C1 segment of cervical spinal cord (tissue), 14 donors: Measurements from ENCODE around the gene IL1RAP.
A peak's percentile ranks its signal among the peaks of the same experiment; 100 is the strongest.

ENCODE experiments used
- DNase-seq, 14 donors: peaks; one replicate each; lab custom pipeline; 2025; lab: John Stamatoyannopoulos, UW

IL1RAP gene

GRCh38 chr3:190575437-190576185, 61.7 kb downstream of the IL1RAP start:
- peak in 1 of 14 donors; percentile 5 for DNase-seq

DNA sequence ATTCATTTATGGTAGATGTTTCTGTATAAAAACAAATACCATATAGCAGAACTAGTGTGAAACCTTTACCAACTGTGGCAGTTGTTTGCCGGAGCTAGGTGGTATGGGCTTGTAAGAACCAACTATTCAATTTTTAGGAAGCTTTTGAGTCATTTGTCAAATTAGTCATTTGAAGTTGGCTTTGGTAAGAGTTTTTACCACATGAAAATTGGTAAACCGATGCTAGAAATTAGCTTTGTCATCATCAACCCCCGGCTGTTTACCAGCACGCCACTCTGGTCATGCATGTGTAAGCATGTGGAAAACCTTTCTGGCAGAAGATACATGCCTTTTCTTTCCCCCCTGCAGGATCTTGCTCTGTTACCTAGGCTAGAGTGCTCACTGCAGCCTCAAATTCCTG, 63.3 kb downstream of the IL1RAP start:
- DNase-seq = no peak

- DNase-seq = no peak
These were observed 65.7 kb downstream of the IL1RAP start for GRCh38 chr3:190579514-190580137.

- DNase-seq = no peak
These were observed 66.5 kb downstream of the IL1RAP start for GRCh38 chr3:190580417-190580816.

DNA sequence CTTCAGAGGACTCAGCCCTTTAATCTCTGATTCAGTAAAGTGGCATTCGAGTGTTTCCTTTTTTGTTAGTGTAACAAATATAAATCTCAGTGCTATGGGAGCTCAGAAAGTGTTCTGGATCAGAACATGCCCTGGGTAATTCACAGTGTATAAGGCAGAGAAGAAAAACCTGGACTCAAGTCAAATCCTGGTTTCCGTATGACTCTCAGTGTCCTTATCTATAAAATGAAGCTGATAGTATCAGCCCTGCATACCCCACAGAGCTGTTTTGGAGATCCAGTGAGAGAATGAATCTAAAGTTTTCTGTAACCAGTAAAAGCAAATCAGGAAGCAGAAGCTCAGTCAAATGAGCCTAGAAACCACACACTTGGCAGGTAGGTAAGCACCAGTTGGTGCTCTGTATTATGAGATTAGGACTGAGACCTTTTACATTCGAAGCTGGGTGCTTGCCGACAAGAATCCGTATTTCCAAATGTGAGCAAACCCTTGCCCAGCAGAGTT, 67.2 kb downstream of the IL1RAP start:
- no peak for DNase-seq

DNA sequence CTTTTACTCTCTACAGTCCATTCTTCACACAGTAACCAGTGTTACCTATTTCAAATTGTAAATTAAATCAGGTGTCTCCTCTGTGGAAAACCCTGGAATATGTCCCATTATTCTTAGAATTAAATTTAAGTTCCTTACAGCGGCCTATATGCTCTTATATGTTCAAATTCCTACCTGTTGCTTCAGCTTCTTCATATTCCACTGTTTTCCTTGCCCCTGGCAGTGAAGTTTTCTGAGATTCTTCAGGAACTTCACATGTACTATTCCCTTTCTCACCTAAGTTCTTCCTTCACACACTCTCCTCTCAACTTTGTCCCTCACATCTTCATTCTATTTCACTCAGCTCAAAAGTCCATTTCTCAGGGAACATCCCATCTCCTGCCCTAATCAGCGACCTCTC, 68.8 kb downstream of the IL1RAP start:
- DNase-seq = no peak

- DNase-seq = no peak
These were observed 72.1 kb downstream of the IL1RAP start for GRCh38 chr3:190585805-190586630.

DNA sequence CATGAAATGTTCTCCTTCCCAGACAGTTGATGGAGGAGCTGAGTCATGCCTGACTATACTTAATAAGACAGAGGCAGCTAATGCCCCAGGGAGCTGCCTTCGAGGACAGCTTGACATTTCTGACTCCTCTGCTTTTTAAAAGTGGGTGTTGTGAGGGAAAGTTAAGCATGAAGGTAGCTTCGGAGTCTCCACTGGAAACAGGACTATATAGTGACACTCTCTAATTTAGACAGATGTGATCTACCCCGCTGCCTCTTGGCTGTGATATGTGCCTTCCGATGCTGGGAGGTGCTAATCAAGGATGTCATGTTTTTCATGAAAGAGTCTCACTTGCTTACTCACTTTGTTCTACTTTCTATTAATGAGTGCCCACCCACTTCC, 72.7 kb downstream of the IL1RAP start:
- DNase-seq = no peak

- no peak for DNase-seq
These were observed 74.7 kb downstream of the IL1RAP start for GRCh38 chr3:190588570-190588969.

DNA sequence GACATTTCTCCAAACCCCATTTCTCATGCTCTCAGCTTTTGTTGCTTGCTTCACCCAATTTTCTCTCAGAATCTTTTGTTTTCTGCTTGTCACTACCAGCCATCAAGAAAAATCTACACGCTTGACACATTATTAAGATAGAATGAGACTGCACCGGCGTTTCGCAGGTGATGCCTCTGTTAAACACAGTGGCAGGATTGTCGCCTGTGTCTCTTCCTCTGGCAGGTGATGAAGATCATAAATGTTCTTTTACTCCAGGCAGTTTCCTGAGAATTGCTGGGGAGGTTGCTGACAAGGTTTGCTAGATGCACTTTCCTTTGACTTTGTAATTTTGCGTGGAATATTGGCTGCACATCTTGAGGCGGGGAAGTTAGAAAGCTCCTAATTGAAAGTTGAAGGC, 75.4 kb downstream of the IL1RAP start:
- DNase-seq = no peak

DNA sequence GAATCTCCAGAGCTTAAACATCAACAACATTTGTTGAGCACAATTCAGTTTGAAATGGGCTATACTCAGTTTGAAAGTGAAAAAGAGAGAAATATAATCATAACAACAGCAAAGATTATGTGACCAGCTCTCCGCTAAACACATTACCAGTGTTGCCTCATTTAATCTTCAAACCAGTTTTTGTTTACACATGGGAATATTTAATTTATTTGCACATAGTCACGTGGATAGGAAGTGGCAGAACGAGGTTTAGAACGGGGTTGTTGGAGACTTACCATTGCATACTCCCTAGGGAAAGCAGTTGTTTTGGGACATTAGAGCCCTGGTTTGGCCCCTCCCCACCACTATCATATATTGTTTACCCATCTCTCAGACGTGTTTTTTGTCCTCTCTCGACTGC, 77.2 kb downstream of the IL1RAP start:
- no peak for DNase-seq

DNA sequence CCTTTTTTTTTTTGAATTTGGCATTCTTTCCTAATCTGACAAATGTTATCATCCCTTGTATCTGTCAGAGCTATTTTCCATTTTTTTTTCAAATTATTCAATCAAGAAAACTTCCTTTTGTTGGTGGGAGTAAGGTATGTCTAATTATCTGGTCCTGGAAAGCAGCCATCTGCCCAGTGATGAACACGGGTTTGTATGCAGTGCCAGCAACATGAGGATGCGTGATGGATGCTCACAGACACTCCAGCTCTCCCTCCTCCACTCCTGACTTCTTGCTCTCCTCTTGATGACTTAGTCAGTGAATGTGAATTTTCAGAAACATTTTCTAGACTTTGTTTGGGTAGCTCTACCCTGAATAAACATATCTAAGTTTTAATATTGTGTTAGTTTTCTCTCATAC, 79.2 kb downstream of the IL1RAP start:
- no peak for DNase-seq

DNA sequence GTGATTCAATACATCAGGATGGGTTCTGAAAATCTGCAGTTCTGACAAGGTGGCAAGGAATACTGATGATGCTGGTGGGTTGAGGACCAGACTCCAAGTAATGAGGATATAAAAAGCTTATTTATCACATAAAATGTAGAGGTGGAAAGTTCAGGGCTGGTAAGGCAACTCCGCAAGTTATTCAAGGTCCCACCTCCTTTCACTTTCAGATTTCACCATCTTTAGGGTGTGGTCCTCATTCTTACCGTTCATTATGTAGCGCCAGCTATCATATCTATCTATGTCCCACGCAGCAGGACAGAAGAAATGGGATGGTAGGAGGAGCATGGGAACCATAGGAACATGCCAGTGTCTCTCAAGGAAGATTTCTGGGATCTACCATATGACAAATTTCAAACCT, 80.3 kb downstream of the IL1RAP start:
- no peak for DNase-seq

GRCh38 chr3:190595179-190595795, 81.4 kb downstream of the IL1RAP start:
- no peak for DNase-seq

GRCh38 chr3:190595807-190596206, 81.9 kb downstream of the IL1RAP start:
- no peak for DNase-seq

DNA sequence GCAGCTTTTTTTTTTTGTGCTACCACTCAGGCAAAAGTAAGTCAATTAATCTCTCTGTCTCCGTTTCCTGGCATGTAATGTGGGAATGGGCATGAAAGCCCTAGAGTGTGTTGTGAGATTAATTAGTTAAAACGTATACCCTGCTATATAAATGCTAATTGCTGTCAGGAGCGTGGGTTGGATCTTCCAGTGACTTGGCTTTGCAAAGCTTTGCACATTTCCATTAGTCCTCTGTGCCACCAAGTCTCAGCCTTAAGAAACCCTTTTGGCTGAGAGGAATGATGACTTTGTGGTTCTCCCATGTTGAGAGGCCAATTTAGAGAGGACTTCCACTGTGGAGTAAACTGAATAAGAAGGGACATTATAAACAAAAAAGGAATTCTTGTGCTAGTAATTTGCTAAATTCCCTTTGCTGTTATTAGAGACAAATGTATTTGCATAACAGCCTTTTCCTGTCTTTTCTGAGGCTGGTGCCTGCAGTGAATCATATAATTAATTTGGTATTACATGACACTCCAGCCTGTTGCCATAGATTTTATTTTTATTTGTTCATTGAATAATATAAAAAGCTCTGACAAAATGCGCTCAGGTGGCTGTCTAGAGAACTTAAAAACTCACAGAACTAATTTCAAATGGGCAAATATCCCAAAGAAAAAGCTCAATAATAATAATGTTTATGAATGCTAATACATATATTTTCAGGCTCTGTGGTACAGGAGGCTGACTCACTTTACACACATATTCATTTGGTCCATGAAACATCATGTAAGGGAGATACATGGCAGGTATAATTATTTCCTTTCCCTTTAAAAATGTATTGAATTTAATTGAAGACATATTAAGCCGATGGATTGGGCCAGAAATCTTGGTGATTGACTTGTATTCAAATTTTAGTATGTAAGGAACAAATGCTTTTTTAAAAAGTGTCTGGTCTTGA, 82.7 kb downstream of the IL1RAP start:
- DNase-seq = no peak

- DNase-seq = no peak
These were observed 83.4 kb downstream of the IL1RAP start for GRCh38 chr3:190597291-190597690.

DNA sequence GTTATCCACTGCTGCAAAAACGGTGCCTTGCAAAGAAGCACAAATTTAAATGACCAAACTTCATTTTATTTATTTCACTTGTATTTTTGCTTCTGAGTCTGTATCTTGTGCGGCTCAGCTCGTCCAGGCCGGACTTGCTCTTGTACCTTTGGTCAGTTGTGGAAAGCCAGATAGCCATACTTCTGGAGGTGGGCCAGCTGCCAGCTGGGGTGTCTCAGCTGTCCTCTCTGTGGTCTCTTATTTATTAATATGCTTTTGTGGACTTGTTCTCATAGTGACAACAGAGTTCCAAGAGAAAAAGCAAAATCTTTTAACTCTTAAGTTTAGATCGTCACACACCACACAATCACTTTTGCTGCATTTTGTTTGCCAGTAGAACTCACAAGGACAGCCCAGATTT, 87.7 kb downstream of the IL1RAP start:
- no peak for DNase-seq

DNA sequence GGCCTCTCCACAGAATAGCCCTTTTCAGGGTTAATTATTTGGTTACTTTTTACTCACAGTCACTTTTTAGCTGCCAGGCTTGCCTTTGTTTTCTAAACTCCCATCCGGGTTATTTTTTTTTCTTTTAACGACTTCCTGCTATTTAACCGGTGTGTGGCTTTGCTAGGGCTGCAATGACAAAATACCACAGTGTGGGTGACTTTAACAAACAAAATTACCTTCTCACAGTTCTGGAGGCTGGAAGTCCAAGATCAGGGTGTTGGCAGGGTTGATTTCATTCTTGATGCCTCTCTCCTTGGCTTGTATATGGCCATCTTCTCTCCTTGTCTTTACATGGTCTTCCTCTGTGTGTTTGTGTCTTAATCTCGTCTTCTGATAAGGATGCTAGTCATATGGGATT, 91.5 kb downstream of the IL1RAP start:
- no peak for DNase-seq

GRCh38 chr3:190606596-190606995, 92.7 kb downstream of the IL1RAP start:
- DNase-seq = no peak

- no peak for DNase-seq
These were observed 93.1 kb downstream of the IL1RAP start for GRCh38 chr3:190607021-190607420.
